ENCODE measurements around the gene TPST2.

- TF ChIP-seq POLR2A (IDR thresholded peaks at IDR 0.05): no peak
- no peak for TF ChIP-seq CTCF (IDR thresholded peaks at IDR 0.05)
- TF ChIP-seq POLR2AphosphoS5 (IDR thresholded peaks at IDR 0.05): no peak
- no peak for TF ChIP-seq EP300 (IDR thresholded peaks at IDR 0.05)
These were observed 16.8 kb downstream of the TPST2 start for GRCh38 chr22:26573026-26573662.
